HCT116 (cell line): Measurements from ENCODE around the gene THBS1. TPM values are rescaled to one million over a fixed set of nuclear protein-coding genes. Genes with fewer than 3 reads are reported as not detected.

Source experiments
- ATAC-seq: fragments of 200-7000 bp; cut with Tn5 transposase; 2 replicates; pipeline ENCODE4 v1.9.1; 2020; ENCODE audit warnings: mild to moderate bottlenecking, moderate library complexity
- BruUV-seq: library from RNA; stranded (reverse); fragments of 400-500 nt; replicated peaks from 2 replicates; lab custom pipeline; 2021; lab: Mats Ljungman, UMichigan
- CTCF ChIA-PET: fragments of 300-600 bp; sonication (Branson Sonifier 250); formaldehyde crosslinking; loops from one replicate; lab custom pipeline; 2021; ENCODE audit warnings: antibody characterized with exemption; lab: Charles Lee
- POLR2A ChIA-PET: fragments of 300-600, 350-600 bp; sonication (Branson Sonifier 250); formaldehyde crosslinking; loops from one replicate; lab custom pipeline; 2021; ENCODE audit warnings: antibody characterized with exemption; lab: Charles Lee
- RAD21 ChIA-PET, 2 experiments: fragments of 300-600 bp; sonication (Branson Sonifier 250); formaldehyde crosslinking; loops; one replicate each; lab custom pipeline; 2023; ENCODE audit warnings: low total read pairs in 2 of 2; ENCODE audit not compliant: uncharacterized antibody in 2 of 2, unreplicated experiment in 2 of 2, low non-redundant PET in 1 of 2; lab: Charles Lee
- DNase-seq: peaks from one replicate; pipeline ENCODE4 v3.0.0-alpha.2; 2010; ENCODE audit warnings: low read depth, low spot score
- H2AFZ ChIP-seq: fragments of 200-600 bp; shearing (Covaris generic), sonication (generic); 2 replicates; pipeline ENCODE4 v1.6.1; 2017; ENCODE audit warnings: low read depth, mixed run types, mixed read lengths, antibody characterized with exemption, low read length; ENCODE audit not compliant: poor library complexity, severe bottlenecking
- H3K27ac ChIP-seq: 2 replicates; pipeline ENCODE4 v1.5.1; 2012; ENCODE audit warnings: low read depth, low read length
- H3K27me3 ChIP-seq: fragments of 200-600 bp; sonication (generic); 2 replicates; pipeline ENCODE4 v1.6.1; 2016; ENCODE audit warnings: mixed run types, low read length, mixed read lengths; ENCODE audit not compliant: insufficient read depth
- H3K36me3 ChIP-seq, 2 experiments: fragments of 200-500 bp in 1 of 2; fragments of 200-600 bp in 1 of 2; sonication (Bioruptor generic) in 1 of 2; sonication (generic) in 1 of 2; 2 replicates each; pipeline versions ENCODE4 v1.5.1 to v1.6.1; 2014 to 2016; ENCODE audit warnings: low read length in 2 of 2, inconsistent platforms in 1 of 2, mixed read lengths in 1 of 2, mixed run types in 1 of 2; ENCODE audit not compliant: insufficient read depth in 2 of 2, control insufficient read depth in 1 of 2
- H3K4me1 ChIP-seq, 2 experiments: fragments of 200-600 bp in 1 of 2; sonication (generic) in 1 of 2; 2 replicates each; pipeline versions ENCODE4 v1.5.1 to v1.6.1; 2012 to 2017; ENCODE audit warnings: low read length in 2 of 2, inconsistent platforms in 1 of 2, mild to moderate bottlenecking in 1 of 2, mixed read lengths in 1 of 2, mixed run types in 1 of 2, moderate library complexity in 1 of 2; ENCODE audit not compliant: insufficient read depth in 2 of 2, control insufficient read depth in 1 of 2
- H3K4me2 ChIP-seq: fragments of 200-600 bp; sonication (generic); 2 replicates; pipeline ENCODE4 v1.6.1; 2017; ENCODE audit warnings: mixed run types, low read length, mixed read lengths
- H3K4me3 ChIP-seq, 2 experiments: fragments of 200-600 bp in 1 of 2; sonication (generic) in 1 of 2; replicated peaks in 1 of 2; 2 replicates each; pipeline ENCODE4 v1.5.1; 2011 to 2016; ENCODE audit warnings: low read length in 2 of 2, control low read depth in 1 of 2, low read depth in 1 of 2, mild to moderate bottlenecking in 1 of 2, mixed read lengths in 1 of 2, mixed run types in 1 of 2
- H3K79me2 ChIP-seq: fragments of 200-600 bp; sonication (generic); 2 replicates; pipeline ENCODE4 v1.6.1; 2017; ENCODE audit warnings: mild to moderate bottlenecking, mixed run types, low read length, moderate library complexity, mixed read lengths; ENCODE audit not compliant: insufficient read depth
- H3K9ac ChIP-seq: fragments of 200-600 bp; sonication (generic); 2 replicates; pipeline ENCODE4 v1.6.1; 2016; ENCODE audit warnings: low read length, mixed read lengths
- H3K9me2 ChIP-seq: fragments of 200-600 bp; sonication (generic), shearing (Covaris generic); 2 replicates; pipeline ENCODE4 v1.6.1; 2017; ENCODE audit warnings: mixed run types, mild to moderate bottlenecking, moderate library complexity; ENCODE audit not compliant: insufficient read depth
- H3K9me3 ChIP-seq, 2 experiments: fragments of 200-500 bp in 1 of 2; fragments of 200-600 bp in 1 of 2; sonication (Bioruptor generic) in 1 of 2; sonication (generic) in 1 of 2; 2 replicates each; pipeline ENCODE4 v1.6.1; 2014 to 2017; ENCODE audit warnings: low read length in 2 of 2, mixed read lengths in 2 of 2, inconsistent platforms in 1 of 2, low read depth in 1 of 2, mild to moderate bottlenecking in 1 of 2, mixed run types in 1 of 2, moderate library complexity in 1 of 2; ENCODE audit not compliant: control insufficient read depth in 1 of 2, insufficient read depth in 1 of 2
- H4K20me1 ChIP-seq: fragments of 200-600 bp; sonication (generic), shearing (Covaris generic); 2 replicates; pipeline ENCODE4 v1.6.1; 2017; ENCODE audit warnings: mixed run types, mild to moderate bottlenecking, moderate library complexity; ENCODE audit not compliant: insufficient read depth
- ATF3 ChIP-seq: IDR thresholded peaks from 2 replicates; pipeline ENCODE4 v1.6.1; 2012
- CBX3 ChIP-seq: IDR thresholded peaks from 2 replicates; pipeline ENCODE4 v1.6.1; 2012; ENCODE audit warnings: low read depth
- CEBPB ChIP-seq: IDR thresholded peaks from 2 replicates; pipeline ENCODE4 v1.6.1; 2012; ENCODE audit warnings: low read depth
- ELF1 ChIP-seq: IDR thresholded peaks from 2 replicates; pipeline ENCODE4 v1.6.1; 2012; ENCODE audit warnings: low read depth, borderline replicate concordance
- EZH2 ChIP-seq: fragments of 200-600 bp; sonication (generic); IDR thresholded peaks from 2 replicates; pipeline ENCODE4 v1.6.1; 2017; ENCODE audit warnings: antibody characterized with exemption, mixed run types
- EZH2phosphoT487 ChIP-seq: fragments of 200-600 bp; IDR thresholded peaks from 2 replicates; pipeline ENCODE4 v1.6.1; 2018; ENCODE audit warnings: antibody characterized with exemption, borderline replicate concordance
- FOSL1 ChIP-seq: IDR thresholded peaks from 2 replicates; pipeline ENCODE4 v1.6.1; 2012; ENCODE audit warnings: low read depth
- JUND ChIP-seq: IDR thresholded peaks from 2 replicates; pipeline ENCODE4 v1.6.1; 2012
- MAX ChIP-seq: IDR thresholded peaks from 2 replicates; pipeline ENCODE4 v1.6.1; 2012
- POLR2A ChIP-seq: IDR thresholded peaks from 2 replicates; pipeline ENCODE4 v1.7.0; 2011; ENCODE audit warnings: borderline replicate concordance; ENCODE audit not compliant: insufficient read depth, insufficient read length; ENCODE audit errors: extremely low read depth
- POLR2AphosphoS5 ChIP-seq: IDR thresholded peaks from 2 replicates; pipeline ENCODE4 v1.6.1; 2011; ENCODE audit warnings: mild to moderate bottlenecking, low read depth, low read length, moderate library complexity
- RAD21 ChIP-seq: IDR thresholded peaks from 2 replicates; pipeline ENCODE4 v1.6.1; 2012; ENCODE audit warnings: low read depth, mild to moderate bottlenecking
- REST ChIP-seq: IDR thresholded peaks from 2 replicates; pipeline ENCODE4 v1.6.1; 2012; ENCODE audit warnings: low read depth
- SIN3A ChIP-seq: IDR thresholded peaks from 2 replicates; pipeline ENCODE4 v1.6.1; 2012; ENCODE audit warnings: low read depth
- TCF7L2 ChIP-seq: IDR thresholded peaks from 2 replicates; pipeline ENCODE4 v1.7.0; 2011; ENCODE audit warnings: borderline replicate concordance, inconsistent platforms; ENCODE audit not compliant: insufficient read depth, insufficient read length; ENCODE audit errors: extremely low read depth
- YY1 ChIP-seq: IDR thresholded peaks from 2 replicates; pipeline ENCODE4 v1.6.1; 2011; ENCODE audit warnings: low read length, low read depth, moderate library complexity, mild to moderate bottlenecking; ENCODE audit not compliant: insufficient replicate concordance; ENCODE audit errors: extremely low read depth
- ZBTB33 ChIP-seq: IDR thresholded peaks from 2 replicates; pipeline ENCODE4 v1.6.1; 2011; ENCODE audit warnings: mild to moderate bottlenecking, low read length, moderate library complexity; ENCODE audit not compliant: insufficient replicate concordance; ENCODE audit errors: extremely low read depth
- ZFX ChIP-seq: fragments of 450-650 bp; IDR thresholded peaks from 2 replicates; pipeline ENCODE4 v1.6.1; 2017
- ZNF274 ChIP-seq: fragments of 200-500 bp; sonication (Bioruptor generic); IDR thresholded peaks from 2 replicates; pipeline ENCODE4 v1.6.1; 2014; ENCODE audit warnings: mild to moderate bottlenecking, low read depth, low read length, inconsistent platforms
- intact Hi-C: fragments of 100-400 bp; cut with micrococcal nuclease; formaldehyde crosslinking; loops from 2 replicates; pipeline ENCODE4 v1.10.0; 2022
- total RNA-seq: library from RNA; stranded (reverse); gene quantifications from one replicate; pipeline ENCODE4 v1.2.1, GENCODE V29; 2021; ENCODE audit not compliant: unreplicated experiment

THBS1 gene
- total RNA-seq, 1 experiment from 2014 or later, result 6.3 TPM

GRCh38 chr15:39589193-39589814 is 8.4 kb downstream of the THBS1 start:
- intact Hi-C loops, result no loop called here
- TF ChIP-seq JUND (no peak), RAD21 (no peak), ZBTB33 (no peak), POLR2A (no peak), CEBPB (no peak), EZH2 (no peak), ZNF274 (no peak), ELF1 (no peak), MAX (no peak), POLR2AphosphoS5 (no peak), REST (no peak), ZFX (no peak), CBX3 (no peak), ATF3 (no peak), EZH2phosphoT487 (no peak), TCF7L2 (no peak), YY1 (no peak), SIN3A (no peak), FOSL1 (no peak)

More at GRCh38 chr15:39589193-39589814, 8.4 kb downstream of the THBS1 start:
- H2AFZ ChIP-seq, result no peak overlapping the region
- RAD21 ChIA-PET, result no interaction called here
- no peaks in the 10 kb centered on the region for H4K20me1 ChIP-seq
- H3K9ac ChIP-seq, result no peak overlapping the region
- no peak overlapping the region for H3K4me3 ChIP-seq
- H3K4me1 ChIP-seq, result no peaks in the 10 kb centered on the region
- no TSS peak for BruUV-seq
- POLR2A ChIA-PET, result interaction anchor here (1.4 kb wide), 1 partner anchor 9 kb away, joined by 4 read pairs; the partner anchor contains the start of gene THBS1
- no peak for DNase-seq
- no peak overlapping the region for H3K27ac ChIP-seq
- CTCF ChIA-PET, result interaction anchor here (2.6 kb wide), 1 partner anchor 9 kb away, joined by 8 read pairs; the partner anchor contains the start of gene THBS1
- H3K36me3 ChIP-seq, result peaks cover 9 to 42% of the 10 kb centered on the region in 2 experiments; a peak in 3 of 4 replicates
- no peaks in the 10 kb centered on the region for H3K9me3 ChIP-seq
- H3K27me3 ChIP-seq, result no peaks in the 10 kb centered on the region
- no peaks in the 10 kb centered on the region for H3K9me2 ChIP-seq
- H3K79me2 ChIP-seq, result no peaks in the 10 kb centered on the region
- H3K4me2 ChIP-seq, result no peak overlapping the region
- no peak for ATAC-seq
